ENCODE data around the gene DDTL. TPM values are rescaled to one million over a fixed set of nuclear protein-coding genes. Genes with fewer than 3 reads are reported as not detected.

DDTL gene
- total and polyA plus RNA-seq, 9 of the 15 experiments (the other 6 are each of a cell fraction or from before 2014, with no cell fraction given), result 0.05 to 1.7 (median 0.59) TPM; not detected in 4

DNA sequence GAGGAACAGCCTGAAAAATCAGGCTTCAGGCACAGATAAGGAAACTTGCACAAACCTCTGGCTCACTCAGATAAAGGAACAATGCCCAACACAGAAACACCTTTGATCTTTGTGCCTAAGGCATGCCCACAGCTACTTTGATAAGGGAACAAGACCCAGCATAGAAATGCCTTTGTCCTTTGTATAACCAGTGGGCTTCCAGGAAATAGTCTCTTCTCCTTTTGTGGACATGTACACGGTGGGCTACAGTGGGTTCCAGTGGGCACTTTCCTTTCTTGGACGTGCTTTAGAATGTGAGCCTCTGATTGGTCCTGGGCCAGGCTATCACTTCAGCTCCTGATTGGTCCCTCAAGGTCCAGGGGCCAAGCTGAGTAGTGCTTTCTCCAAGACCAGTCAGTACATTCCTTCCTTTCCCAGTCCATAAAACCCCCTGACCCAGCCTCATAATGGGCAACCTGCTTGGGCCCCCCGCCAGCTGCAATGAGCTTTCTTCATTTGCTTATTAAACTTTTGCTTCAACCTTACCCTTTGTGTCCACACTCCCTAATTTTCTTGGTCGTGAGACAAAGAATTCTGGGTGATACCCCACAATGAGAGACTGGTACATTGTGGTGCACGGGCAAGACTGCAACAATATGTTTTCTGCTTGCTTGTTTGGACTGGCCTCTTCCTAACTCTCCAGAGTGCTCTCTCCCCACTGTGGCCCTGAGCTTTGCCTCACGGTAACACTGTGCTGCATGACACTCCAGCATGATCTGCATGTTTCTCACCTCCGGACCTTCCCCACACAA, 42.7 kb downstream of the DDTL start:
- no peak for DNase-seq (ENCODE audit: extremely low read depth in 1 of 4, low spot score in 3 of 4)
- 56% methylated on average over 7 of the region's 7 CpGs for WGBS (ENCODE audit: insufficient coverage, low coverage, missing lambda C conversion rate)
- ChIA-PET CTCF (ENCODE audit: low intra/inter-chr PET ratio) (no interaction called here), POLR2A (interaction anchor here (0.7 kb wide), 1 partner anchor 20 kb away, joined by 3 read pairs; no protein-coding TSS in a partner anchor)
- in situ Hi-C loops (cut with MboI), result loop anchor here (5.0 kb wide), 1 partner anchor 72 kb away; no protein-coding TSS in a partner anchor
- Histone ChIP-seq H3K4me2 (ENCODE audit: insufficient read depth, low read length) (no peak overlapping the region), H3K9me1 (ENCODE audit: control insufficient read depth, insufficient read depth, low read length) (no peaks in the 10 kb centered on the region), H3K9me3 (replicated peaks; ENCODE audit: control insufficient read depth, insufficient read depth, low read depth, low read length) (peaks cover 3% of the 10 kb centered on the region; the same call in 1 of the 2 replicates), H3K4me3 (no peak overlapping the region), H3K27me3 (ENCODE audit: control insufficient read depth in 2 of 2, insufficient read depth in 2 of 2, low read length in 2 of 2) (no peaks in the 10 kb centered on the region), H3K36me3 (ENCODE audit: control insufficient read depth, insufficient read depth, low read length) (peaks cover 3% of the 10 kb centered on the region; the same call in 1 of the 3 replicates), H3K9ac (ENCODE audit: insufficient read depth in 1 of 2, low read depth in 2 of 2, low read length in 2 of 2) (no peak overlapping the region), H2AFZ (ENCODE audit: low read depth, low read length) (peak overlapping the region; percentile 92), H3K27ac (ENCODE audit: extremely low read depth, low read depth, low read length) (no peak overlapping the region; the same call in 2 of the 3 replicates), H4K20me1 (replicated peaks; ENCODE audit: control insufficient read depth, insufficient read depth, low read length) (no peaks in the 10 kb centered on the region), H3K4me1 (replicated peaks in 1 of 2; ENCODE audit: control insufficient read depth in 2 of 2, insufficient read depth in 2 of 2, low read length in 2 of 2) (peaks cover 18 to 21% of the 10 kb centered on the region in 2 experiments; a peak in 4 of 5 replicates), H3K79me2 (ENCODE audit: control insufficient read depth, insufficient read depth, low read length) (peaks cover 33% of the 10 kb centered on the region)
- no peak for ATAC-seq
- BruUV-seq (replicated peaks), result no TSS peak
- FAIRE-seq, result peak; percentile 49
- intact Hi-C loops (cut with micrococcal nuclease), result no loop called here
- TF ChIP-seq KLF1 (tag; IDR thresholded peaks at IDR 0.05) (no peak), TEAD2 (tag; IDR thresholded peaks at IDR 0.05) (no peak), RCOR1 (IDR thresholded peaks at IDR 0.05; ENCODE audit: borderline replicate concordance in 1 of 2, low read depth in 2 of 2, low read length in 2 of 2) (0 out of 4 replicates have a peak, but pooled peaks of 1 of the 2 experiments have one; percentile 36), NR4A1 (CRISPR knock-in tag; IDR thresholded peaks at IDR 0.05) (no peak), NR4A1 (tag; IDR thresholded peaks at IDR 0.05) (no peak), ELF2 (CRISPR knock-in tag; IDR thresholded peaks at IDR 0.05) (no peak)
- TF ChIP-seq, protein P1, sequence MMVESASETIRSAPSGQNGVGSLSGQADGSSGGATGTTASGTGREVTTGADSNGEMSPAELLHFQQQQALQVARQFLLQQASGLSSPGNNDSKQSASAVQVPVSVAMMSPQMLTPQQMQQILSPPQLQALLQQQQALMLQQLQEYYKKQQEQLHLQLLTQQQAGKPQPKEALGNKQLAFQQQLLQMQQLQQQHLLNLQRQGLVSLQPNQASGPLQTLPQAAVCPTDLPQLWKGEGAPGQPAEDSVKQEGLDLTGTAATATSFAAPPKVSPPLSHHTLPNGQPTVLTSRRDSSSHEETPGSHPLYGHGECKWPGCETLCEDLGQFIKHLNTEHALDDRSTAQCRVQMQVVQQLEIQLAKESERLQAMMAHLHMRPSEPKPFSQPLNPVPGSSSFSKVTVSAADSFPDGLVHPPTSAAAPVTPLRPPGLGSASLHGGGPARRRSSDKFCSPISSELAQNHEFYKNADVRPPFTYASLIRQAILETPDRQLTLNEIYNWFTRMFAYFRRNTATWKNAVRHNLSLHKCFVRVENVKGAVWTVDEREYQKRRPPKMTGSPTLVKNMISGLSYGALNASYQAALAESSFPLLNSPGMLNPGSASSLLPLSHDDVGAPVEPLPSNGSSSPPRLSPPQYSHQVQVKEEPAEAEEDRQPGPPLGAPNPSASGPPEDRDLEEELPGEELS (CRISPR knock-in tag; IDR thresholded peaks at IDR 0.05; ENCODE audit: borderline replicate concordance), result no peak
- TF ChIP-seq, protein P2, sequence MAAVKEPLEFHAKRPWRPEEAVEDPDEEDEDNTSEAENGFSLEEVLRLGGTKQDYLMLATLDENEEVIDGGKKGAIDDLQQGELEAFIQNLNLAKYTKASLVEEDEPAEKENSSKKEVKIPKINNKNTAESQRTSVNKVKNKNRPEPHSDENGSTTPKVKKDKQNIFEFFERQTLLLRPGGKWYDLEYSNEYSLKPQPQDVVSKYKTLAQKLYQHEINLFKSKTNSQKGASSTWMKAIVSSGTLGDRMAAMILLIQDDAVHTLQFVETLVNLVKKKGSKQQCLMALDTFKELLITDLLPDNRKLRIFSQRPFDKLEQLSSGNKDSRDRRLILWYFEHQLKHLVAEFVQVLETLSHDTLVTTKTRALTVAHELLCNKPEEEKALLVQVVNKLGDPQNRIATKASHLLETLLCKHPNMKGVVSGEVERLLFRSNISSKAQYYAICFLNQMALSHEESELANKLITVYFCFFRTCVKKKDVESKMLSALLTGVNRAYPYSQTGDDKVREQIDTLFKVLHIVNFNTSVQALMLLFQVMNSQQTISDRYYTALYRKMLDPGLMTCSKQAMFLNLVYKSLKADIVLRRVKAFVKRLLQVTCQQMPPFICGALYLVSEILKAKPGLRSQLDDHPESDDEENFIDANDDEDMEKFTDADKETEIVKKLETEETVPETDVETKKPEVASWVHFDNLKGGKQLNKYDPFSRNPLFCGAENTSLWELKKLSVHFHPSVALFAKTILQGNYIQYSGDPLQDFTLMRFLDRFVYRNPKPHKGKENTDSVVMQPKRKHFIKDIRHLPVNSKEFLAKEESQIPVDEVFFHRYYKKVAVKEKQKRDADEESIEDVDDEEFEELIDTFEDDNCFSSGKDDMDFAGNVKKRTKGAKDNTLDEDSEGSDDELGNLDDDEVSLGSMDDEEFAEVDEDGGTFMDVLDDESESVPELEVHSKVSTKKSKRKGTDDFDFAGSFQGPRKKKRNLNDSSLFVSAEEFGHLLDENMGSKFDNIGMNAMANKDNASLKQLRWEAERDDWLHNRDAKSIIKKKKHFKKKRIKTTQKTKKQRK (IDR thresholded peaks at IDR 0.05; ENCODE audit: borderline replicate concordance, low read depth, low read length), result no peak
- TF ChIP-seq, protein P3, sequence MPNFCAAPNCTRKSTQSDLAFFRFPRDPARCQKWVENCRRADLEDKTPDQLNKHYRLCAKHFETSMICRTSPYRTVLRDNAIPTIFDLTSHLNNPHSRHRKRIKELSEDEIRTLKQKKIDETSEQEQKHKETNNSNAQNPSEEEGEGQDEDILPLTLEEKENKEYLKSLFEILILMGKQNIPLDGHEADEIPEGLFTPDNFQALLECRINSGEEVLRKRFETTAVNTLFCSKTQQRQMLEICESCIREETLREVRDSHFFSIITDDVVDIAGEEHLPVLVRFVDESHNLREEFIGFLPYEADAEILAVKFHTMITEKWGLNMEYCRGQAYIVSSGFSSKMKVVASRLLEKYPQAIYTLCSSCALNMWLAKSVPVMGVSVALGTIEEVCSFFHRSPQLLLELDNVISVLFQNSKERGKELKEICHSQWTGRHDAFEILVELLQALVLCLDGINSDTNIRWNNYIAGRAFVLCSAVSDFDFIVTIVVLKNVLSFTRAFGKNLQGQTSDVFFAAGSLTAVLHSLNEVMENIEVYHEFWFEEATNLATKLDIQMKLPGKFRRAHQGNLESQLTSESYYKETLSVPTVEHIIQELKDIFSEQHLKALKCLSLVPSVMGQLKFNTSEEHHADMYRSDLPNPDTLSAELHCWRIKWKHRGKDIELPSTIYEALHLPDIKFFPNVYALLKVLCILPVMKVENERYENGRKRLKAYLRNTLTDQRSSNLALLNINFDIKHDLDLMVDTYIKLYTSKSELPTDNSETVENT (CRISPR knock-in tag; IDR thresholded peaks at IDR 0.05), result no peak
- TF ChIP-seq, protein P4, sequence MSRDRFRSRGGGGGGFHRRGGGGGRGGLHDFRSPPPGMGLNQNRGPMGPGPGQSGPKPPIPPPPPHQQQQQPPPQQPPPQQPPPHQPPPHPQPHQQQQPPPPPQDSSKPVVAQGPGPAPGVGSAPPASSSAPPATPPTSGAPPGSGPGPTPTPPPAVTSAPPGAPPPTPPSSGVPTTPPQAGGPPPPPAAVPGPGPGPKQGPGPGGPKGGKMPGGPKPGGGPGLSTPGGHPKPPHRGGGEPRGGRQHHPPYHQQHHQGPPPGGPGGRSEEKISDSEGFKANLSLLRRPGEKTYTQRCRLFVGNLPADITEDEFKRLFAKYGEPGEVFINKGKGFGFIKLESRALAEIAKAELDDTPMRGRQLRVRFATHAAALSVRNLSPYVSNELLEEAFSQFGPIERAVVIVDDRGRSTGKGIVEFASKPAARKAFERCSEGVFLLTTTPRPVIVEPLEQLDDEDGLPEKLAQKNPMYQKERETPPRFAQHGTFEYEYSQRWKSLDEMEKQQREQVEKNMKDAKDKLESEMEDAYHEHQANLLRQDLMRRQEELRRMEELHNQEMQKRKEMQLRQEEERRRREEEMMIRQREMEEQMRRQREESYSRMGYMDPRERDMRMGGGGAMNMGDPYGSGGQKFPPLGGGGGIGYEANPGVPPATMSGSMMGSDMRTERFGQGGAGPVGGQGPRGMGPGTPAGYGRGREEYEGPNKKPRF (IDR thresholded peaks at IDR 0.05; ENCODE audit: low read depth, low read length), result no peak
